ENCODE data around the gene ZNRF3.

- no peak for TF ChIP-seq CTCF (optimal IDR thresholded peaks at IDR 0.05 in 1 of 3, IDR thresholded peaks at IDR 0.05 in 1 of 3, conservative IDR thresholded peaks at IDR 0.05 in 1 of 3; ENCODE audit: extremely low read depth in 1 of 3, insufficient read depth in 2 of 3, low read length in 3 of 3)
- TF ChIP-seq EZH2 (IDR thresholded peaks at IDR 0.05; ENCODE audit: low read length): no peak
Measured at GRCh38 chr22:28980326-28980725, 97.0 kb downstream of the ZNRF3 start.
